K562 (cell line): ENCODE measurements around the gene KIF23. TPM values are rescaled to one million over a fixed set of nuclear protein-coding genes. Genes with fewer than 3 reads are reported as not detected.
A peak's percentile ranks its signal among the peaks of the same experiment; 100 is the strongest.

Experiments used
- ARID1B ChIP-seq: fragments of 450-650 bp; IDR thresholded peaks from 2 replicates; pipeline ENCODE4 v1.6.1; 2016; ENCODE audit warnings: antibody characterized with exemption, mild to moderate bottlenecking, inconsistent platforms
- BCOR ChIP-seq: fragments of 450-650 bp; IDR thresholded peaks from 2 replicates; pipeline ENCODE4 v1.6.1; 2016
- E2F6 ChIP-seq, 2 experiments: IDR thresholded peaks; 2 replicates each; pipeline ENCODE4 v1.6.1; 2011; ENCODE audit warnings: borderline replicate concordance in 1 of 2, control low read depth in 1 of 2, low read depth in 1 of 2, low read length in 1 of 2, mild to moderate bottlenecking in 1 of 2, mixed read lengths in 1 of 2, moderate library complexity in 1 of 2; ENCODE audit not compliant: insufficient read depth in 1 of 2, insufficient read length in 1 of 2, poor library complexity in 1 of 2, severe bottlenecking in 1 of 2; ENCODE audit errors: extremely low read depth in 1 of 2
- FOXK1 ChIP-seq: sonication (generic); formaldehyde crosslinking; IDR thresholded peaks from 2 replicates; pipeline ENCODE4 v1.8.0; 2022; ENCODE audit warnings: missing genetic modification reagents, mild to moderate bottlenecking, borderline replicate concordance
- GATAD2A ChIP-seq: fragments of 450-650 bp; IDR thresholded peaks from 2 replicates; pipeline ENCODE4 v1.6.1; 2017
- HDAC1 ChIP-seq, 2 experiments: fragments of 450-650 bp; IDR thresholded peaks; 2 replicates each; pipeline ENCODE4 v1.6.1; 2016 to 2017; ENCODE audit warnings: inconsistent platforms in 1 of 2, mild to moderate bottlenecking in 1 of 2, moderate library complexity in 1 of 2
- HDAC3 ChIP-seq: fragments of 450-650 bp; IDR thresholded peaks from 2 replicates; pipeline ENCODE4 v1.6.1; 2018; ENCODE audit warnings: borderline replicate concordance, mild to moderate bottlenecking, moderate library complexity; ENCODE audit not compliant: partially characterized antibody
- HMG20B ChIP-seq: fragments of 250-450 bp; sonication (Bioruptor Pico); IDR thresholded peaks from 2 replicates; pipeline ENCODE4 v1.5.0; 2021; ENCODE audit warnings: mild to moderate bottlenecking
- ID3 ChIP-seq, 2 experiments: fragments of 250-450 bp in 1 of 2; fragments of 450-650 bp in 1 of 2; sonication (Bioruptor Pico) in 1 of 2; IDR thresholded peaks; 2 replicates each; pipeline versions ENCODE4 v1.6.1 to v1.8.0; 2016 to 2021; ENCODE audit warnings: mild to moderate bottlenecking in 2 of 2, moderate library complexity in 2 of 2, missing compliant biosample characterization in 1 of 2, missing genetic modification characterization in 1 of 2
- KDM1A ChIP-seq, 2 experiments: fragments of 450-650 bp; IDR thresholded peaks; 2 replicates each; pipeline ENCODE4 v1.6.1; 2016; ENCODE audit warnings: mild to moderate bottlenecking in 2 of 2
- NCOA1 ChIP-seq: fragments of 450-650 bp; IDR thresholded peaks from 2 replicates; pipeline ENCODE4 v1.6.1; 2016; ENCODE audit warnings: low read depth
- NFIC ChIP-seq: fragments of 450-650 bp; IDR thresholded peaks from 2 replicates; pipeline ENCODE4 v1.6.1; 2017; ENCODE audit warnings: mild to moderate bottlenecking, inconsistent platforms
- PBX2 ChIP-seq, 2 experiments: IDR thresholded peaks in 1 of 2; conservative IDR thresholded peaks in 1 of 2; 2 replicates each; pipeline ENCODE4 v1.6.1; 2016; ENCODE audit warnings: low read depth in 2 of 2, mild to moderate bottlenecking in 1 of 2, missing compliant biosample characterization in 1 of 2, missing genetic modification characterization in 1 of 2, moderate library complexity in 1 of 2
- PURB ChIP-seq: sonication (generic); formaldehyde crosslinking; IDR thresholded peaks from 2 replicates; pipeline ENCODE4 v1.9.0; 2021; ENCODE audit warnings: low read depth, mild to moderate bottlenecking, missing genetic modification reagents
- TAF1 ChIP-seq: IDR thresholded peaks from 2 replicates; pipeline ENCODE4 v1.6.1; 2011; ENCODE audit warnings: mild to moderate bottlenecking, low read length, moderate library complexity; ENCODE audit not compliant: insufficient read depth, control insufficient read depth, severe bottlenecking; ENCODE audit errors: extremely low read depth
- TAL1 ChIP-seq: fragments of 450-650 bp; IDR thresholded peaks from 2 replicates; pipeline ENCODE4 v1.6.1; 2016; ENCODE audit warnings: mild to moderate bottlenecking
- ZBTB2 ChIP-seq: fragments of 450-650 bp; IDR thresholded peaks from 2 replicates; pipeline ENCODE4 v1.6.1; 2016; ENCODE audit warnings: antibody characterized with exemption
- ZBTB9 ChIP-seq: fragments of 450-650 bp; formaldehyde crosslinking; IDR thresholded peaks from 2 replicates; pipeline ENCODE4 v1.4.0; 2020; ENCODE audit warnings: mild to moderate bottlenecking, moderate library complexity
- ZNF766 ChIP-seq: fragments of 200-800 bp; sonication (Bioruptor generic); conservative IDR thresholded peaks from 2 replicates; pipeline ENCODE4 v1.6.1; 2016; ENCODE audit warnings: missing genetic modification characterization, missing compliant biosample characterization
- polyA plus RNA-seq, 8 experiments: library from polyadenylated mRNA; depleted of rRNA in 4 of 8; stranded (reverse) in 5 of 8; unstranded in 3 of 8; fragments of >200 nt; fragmentation: Nextera tagmentation in 2 of 8; fragmentation: Illumina TruSeq in 1 of 8; extraction: Ambion mirVana in 2 of 8; extraction: Trizol in 1 of 8; gene quantifications; 2 replicates each; pipeline versions ENCODE4 v1.2.1 to v1.2.3, GENCODE V29; 2011 to 2014; ENCODE audit warnings: inconsistent platforms in 1 of 8, missing spikeins in 1 of 8
- total RNA-seq, 7 experiments: library from RNA; depleted of rRNA in 6 of 7; stranded (reverse); fragments of >200 nt in 6 of 7; fragmentation: Illumina TruSeq in 2 of 7; extraction: Trizol in 2 of 7; gene quantifications; 2 replicates each; pipeline versions ENCODE4 v1.2.1 to v1.2.3, GENCODE V29; 2011 to 2021; ENCODE audit warnings: low replicate concordance in 1 of 7

KIF23 gene
- total and polyA plus RNA-seq, 9 of the 15 experiments (the other 6 are each of a cell fraction or from before 2014, with no cell fraction given), result 29.4 to 58.2 (median 41.9) TPM

GRCh38 chr15:69451951-69452691 lies 38.0 kb downstream of the KIF23 start (continued):
- TF ChIP-seq E2F6 (IDR thresholded peaks at IDR 0.05; ENCODE audit: borderline replicate concordance in 1 of 2, extremely low read depth in 1 of 2, insufficient read depth in 1 of 2, insufficient read length in 1 of 2, low read depth in 1 of 2, low read length in 1 of 2, poor library complexity in 1 of 2, severe bottlenecking in 1 of 2) (peak in 1 of 2 experiments; percentile 31), KDM1A (IDR thresholded peaks at IDR 0.05) (peak in 1 of 2 experiments; percentile 35; a peak in 1 of 4 replicates), PBX2 (CRISPR knock-in tag; IDR thresholded peaks at IDR 0.05; ENCODE audit: low read depth) (no peak), PBX2 (tag; conservative IDR thresholded peaks at IDR 0.05; ENCODE audit: low read depth) (no peak), HMG20B (CRISPR knock-in tag) (no peak), BCOR (0 out of 2 replicates have a peak, but pooled peaks have one; percentile 39), NFIC (0 out of 2 replicates have a peak, but pooled peaks have one; percentile 19), FOXK1 (0 out of 2 replicates have a peak, but pooled peaks have one; percentile 45), TAF1 (no peak), PURB (no peak), ARID1B (peak; percentile 85), ZNF766 (0 out of 2 replicates have a peak, but pooled peaks have one; percentile 19), NCOA1 (peak; percentile 45; the same call in 1 of the 2 replicates), ZBTB9 (0 out of 2 replicates have a peak, but pooled peaks have one; percentile 26), HDAC3 (no peak), TAL1 (peak; percentile 66), HDAC1 (IDR thresholded peaks at IDR 0.05) (peak in 1 of 2 experiments; percentile 50; a peak in 1 of 4 replicates), ID3 (CRISPR knock-in tag; IDR thresholded peaks at IDR 0.05) (no peak), ID3 (tag; IDR thresholded peaks at IDR 0.05) (0 out of 2 replicates have a peak, but pooled peaks have one; percentile 34), GATAD2A (peak; percentile 43; the same call in 1 of the 2 replicates), ZBTB2 (0 out of 2 replicates have a peak, but pooled peaks have one; percentile 35)
